GM18517 (cell line): Measurements from ENCODE around the gene YIF1B.
"Not testable (repeated sequence)": the region's sequence is repeated elsewhere in the genome, so short reads cannot be mapped to it uniquely, and the experiment has no call there.

Experiments used
- ATAC-seq: cut with Tn5 transposase; IDR thresholded peaks from one replicate; pipeline ENCODE4 v1.9.1; 2021; ENCODE audit warnings: mild to moderate bottlenecking, moderate library complexity; ENCODE audit not compliant: unreplicated experiment

The YIF1B gene

DNA sequence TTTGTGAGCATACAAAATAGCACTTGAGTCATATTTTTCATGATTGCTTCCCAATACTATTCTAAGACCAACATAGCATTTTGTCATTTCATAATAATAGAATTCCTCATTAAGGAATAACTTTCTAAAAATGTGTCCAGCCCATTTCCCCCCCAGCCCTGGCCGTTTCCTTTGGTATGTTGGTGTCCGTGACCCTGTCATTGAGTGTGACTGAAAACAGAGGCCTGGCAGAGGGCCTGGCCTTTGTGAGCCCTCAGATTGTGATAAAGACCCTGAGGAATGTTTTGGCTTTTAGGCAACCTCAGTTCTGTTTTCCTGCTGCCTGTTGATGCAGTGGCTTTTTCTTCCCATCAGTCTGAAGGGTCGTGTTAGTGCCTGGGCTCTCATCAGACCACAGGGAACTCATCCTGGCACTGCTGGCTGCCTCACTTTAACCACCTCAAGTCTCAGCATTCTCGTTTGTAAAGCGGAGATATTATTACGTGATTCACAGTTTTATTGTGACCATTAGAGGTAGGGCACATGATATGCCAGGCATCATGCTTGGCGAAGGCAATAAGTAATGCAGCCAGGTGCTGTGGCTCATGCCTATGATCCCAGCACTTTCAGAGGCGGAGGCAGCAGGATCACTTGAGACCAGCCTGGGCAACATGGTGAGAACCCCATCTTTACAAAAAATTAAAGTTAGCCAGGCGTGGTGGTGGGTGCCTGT is 37.6 kb downstream of the YIF1B start:
- no peak for ATAC-seq

DNA sequence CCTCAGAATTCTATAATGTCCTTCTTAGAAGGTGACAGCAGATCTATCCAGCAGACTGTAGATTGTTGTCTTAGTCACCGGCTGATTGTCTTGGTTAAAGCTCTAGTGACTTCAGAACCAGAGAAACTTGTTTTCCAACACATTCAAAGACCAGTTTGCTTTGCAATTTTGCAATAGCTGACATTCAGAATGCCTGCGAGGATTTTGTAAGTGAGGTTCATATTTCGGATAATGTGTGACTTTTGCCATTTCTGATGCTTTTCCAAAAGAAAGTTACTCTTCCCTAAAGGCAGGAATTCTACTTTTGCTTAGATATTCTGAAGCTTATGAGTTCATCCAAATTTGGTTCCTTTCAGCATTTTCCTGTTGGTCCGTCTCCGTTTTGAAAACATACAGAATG is 38.2 kb downstream of the YIF1B start:
- ATAC-seq, result no peak

DNA sequence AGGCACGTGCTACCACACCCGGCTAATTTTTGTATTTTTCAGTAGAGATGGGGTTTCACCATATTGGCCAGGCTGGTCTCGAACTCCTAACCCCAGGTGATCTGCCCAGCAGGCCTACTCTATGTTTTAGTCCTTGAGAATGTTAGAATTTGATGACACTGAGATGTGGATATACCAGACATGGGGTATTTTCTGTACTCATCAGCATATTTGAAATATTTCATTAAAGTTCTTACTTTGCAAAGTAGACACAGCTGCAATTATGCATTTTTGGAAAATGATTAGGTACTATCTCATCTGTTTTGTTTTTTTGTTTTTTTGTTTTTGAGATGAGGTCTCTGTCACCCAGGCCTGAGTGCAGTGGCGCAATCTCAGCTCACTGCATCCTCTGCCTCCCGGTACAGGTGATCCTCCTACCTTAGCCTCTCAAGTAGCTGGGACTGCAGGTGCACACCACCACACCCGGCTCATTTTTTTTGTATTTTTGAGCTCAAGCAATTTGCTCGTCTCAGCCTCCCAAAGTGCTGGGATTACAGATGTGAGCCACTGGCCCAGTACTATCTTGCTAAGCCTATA is 38.7 kb downstream of the YIF1B start:
- ATAC-seq, result no peak

DNA sequence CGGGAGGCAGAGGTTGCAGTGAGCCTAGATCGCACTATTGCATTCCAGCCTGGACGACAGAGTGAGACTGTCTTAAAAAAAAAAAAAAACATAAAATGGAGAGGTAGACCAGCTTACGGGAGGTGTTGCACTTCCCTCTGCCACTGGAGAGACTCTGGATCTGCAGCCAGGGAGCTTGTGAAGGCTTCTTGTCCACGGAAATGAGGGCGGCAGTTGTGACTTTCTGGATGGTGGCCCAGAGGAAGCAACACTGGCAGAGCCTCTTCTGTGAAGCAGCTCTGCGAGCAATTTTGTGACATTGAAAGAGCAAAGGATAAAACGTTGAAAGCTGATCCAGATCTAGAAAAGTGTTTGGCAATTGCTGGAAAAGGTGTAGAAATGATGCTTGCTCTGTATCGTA is 41.0 kb downstream of the YIF1B start:
- no peak for ATAC-seq

DNA sequence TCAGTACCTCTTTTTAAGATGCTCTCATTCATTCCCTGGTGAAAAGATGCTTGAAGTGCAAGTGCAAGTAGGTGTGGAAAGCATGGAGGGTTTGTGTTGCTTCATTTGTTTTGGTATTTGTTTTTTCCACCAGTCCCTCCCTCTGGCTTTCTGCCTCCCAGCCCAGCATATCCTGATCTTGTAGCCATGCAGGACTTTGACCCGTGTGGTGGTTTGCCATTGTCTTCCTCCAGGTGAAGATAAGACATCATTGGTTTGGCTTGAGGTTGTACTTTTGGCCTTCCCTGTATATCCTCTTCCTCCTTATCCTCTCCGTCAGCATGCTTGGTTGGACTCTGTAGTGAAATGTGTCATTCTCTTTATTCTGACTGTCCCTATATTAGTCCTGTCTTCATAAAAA is 42.2 kb downstream of the YIF1B start:
- no peak for ATAC-seq

DNA sequence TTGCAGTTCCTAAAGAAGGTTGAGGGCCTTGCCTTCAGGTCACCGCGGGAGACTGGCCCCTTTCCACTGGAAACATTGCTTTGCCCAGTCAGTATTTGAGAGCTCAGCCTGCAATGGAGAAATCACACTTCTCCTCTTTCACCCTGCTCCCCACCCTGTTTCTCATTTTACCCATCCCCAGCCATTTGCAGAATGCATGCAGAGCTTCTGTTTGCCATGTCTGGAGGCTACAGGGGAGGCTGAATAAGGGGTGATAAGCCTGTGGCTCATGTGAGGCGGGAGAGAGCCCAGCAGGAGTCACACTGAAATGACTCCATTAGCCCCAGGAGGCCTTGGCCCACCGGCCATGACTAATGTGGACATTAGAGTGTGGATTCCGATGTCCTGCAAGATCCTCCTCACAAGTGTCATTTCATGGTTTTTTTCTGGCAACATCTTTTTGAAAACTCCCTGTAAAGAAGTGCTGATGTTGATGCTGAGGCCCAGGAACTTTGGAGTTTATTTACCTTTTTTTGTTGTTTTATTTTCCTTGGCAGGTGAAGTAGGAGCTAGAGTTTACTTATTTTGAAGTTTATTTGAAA is 45.1 kb downstream of the YIF1B start:
- ATAC-seq, result no peak

DNA sequence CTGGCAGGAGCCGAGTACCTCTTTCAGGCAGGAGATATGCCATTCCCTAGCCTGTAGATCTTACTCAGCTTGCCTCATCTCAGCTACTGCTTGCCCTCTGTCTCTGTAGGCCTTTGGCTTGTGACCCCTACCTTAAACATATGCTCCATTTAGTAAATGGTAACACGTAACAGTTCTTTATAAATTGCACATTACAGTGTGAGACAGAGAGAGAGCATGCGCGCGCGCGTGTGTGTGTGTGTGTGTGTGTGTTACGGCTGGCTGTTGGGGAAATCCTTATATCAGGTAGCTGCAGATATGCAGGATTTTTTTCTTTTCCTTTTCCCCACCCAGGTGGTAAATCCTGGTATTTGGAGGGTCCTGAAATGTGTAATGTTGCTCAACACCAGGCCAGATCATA is 47.2 kb downstream of the YIF1B start:
- ATAC-seq, result no peak

DNA sequence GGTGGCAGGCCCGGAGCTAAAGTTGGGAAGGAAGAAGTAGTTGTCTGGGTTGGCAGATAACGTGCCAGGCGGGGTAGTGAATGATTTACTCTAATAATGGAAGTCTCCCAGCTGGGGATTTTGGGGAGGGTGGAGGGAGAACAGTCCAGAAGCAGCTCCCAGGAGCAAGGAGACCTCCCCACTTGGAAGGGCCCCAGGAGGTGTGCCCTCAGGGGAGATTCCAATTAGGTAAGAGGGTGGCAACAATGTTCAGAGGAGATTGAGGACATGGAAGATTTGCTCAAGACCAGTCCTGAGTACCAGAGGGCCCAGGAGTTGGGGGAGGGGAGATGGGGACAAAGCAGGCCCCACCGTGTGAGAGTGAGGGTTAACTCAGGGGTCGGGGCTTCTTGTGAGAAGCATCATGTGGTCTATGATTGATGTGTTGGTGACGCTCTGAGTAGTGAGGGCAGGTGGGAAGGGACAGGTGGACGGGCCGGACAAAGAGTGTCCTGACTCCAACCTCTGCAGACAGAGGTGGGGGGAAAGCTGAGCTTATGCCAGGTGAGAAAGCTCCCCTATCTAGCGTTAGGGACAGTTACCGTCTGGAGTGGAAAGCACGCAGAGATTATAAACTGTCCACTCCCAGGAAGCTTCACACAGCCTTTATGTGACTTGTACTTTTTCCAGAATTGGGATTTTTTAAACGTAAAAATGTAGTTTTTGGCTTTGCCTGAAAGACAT is 47.8 kb downstream of the YIF1B start:
- ATAC-seq, result no peak

DNA sequence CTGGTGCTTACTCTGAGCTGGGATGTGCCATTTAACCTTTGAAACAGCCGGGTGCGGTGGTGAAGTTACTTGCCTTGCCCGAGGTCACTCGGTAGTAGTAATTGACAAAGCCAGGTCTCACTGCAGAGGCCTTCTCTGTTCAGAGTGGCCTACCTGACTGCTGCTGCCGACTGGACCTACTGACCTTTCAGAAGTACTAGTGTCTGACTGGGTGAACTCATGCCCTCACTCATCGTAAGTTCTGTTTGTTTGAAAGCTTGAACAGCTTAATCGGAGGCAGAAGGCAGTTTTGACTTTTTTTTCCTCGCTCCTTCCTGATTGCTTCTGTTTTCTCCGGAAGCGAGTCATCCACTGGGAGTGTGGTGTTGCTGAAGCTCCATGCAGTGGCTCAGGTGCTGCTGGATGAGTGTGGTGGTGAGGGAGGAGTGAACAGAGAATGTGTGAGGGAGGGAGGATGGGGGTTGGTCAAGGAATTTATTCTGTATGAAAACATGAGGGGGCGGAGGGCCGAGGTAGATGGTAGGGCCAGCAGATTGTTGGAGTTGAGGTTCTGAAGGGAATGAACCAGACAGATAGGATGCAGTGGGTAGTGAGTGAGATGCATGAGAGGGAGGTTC is 48.7 kb downstream of the YIF1B start:
- ATAC-seq, result no peak

DNA sequence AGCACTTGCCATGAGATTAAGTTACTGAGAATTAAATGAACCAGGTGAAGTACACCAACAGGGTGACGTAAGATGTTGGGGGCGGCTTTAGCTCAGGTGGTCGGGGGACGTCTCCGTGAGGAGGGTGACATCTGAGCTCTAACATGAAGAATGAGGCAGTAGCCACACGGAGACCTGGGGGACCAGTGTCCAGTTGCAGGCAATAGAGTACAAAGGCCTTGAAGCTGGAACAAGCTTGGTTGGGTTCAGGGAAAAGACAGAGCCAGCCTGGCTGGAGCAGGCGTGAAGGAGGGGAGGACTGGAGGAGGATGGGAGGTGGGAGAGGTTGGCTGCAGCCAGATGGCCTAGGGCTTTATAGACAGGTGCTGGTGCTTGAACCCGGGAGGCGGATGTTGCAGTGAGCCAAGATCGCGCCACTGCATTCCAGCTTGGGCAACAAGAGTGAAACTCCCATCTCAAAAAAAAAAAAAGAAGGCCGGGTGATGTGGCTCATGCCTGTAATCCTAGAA is 49.8 kb downstream of the YIF1B start:
- ATAC-seq, result no peak

DNA sequence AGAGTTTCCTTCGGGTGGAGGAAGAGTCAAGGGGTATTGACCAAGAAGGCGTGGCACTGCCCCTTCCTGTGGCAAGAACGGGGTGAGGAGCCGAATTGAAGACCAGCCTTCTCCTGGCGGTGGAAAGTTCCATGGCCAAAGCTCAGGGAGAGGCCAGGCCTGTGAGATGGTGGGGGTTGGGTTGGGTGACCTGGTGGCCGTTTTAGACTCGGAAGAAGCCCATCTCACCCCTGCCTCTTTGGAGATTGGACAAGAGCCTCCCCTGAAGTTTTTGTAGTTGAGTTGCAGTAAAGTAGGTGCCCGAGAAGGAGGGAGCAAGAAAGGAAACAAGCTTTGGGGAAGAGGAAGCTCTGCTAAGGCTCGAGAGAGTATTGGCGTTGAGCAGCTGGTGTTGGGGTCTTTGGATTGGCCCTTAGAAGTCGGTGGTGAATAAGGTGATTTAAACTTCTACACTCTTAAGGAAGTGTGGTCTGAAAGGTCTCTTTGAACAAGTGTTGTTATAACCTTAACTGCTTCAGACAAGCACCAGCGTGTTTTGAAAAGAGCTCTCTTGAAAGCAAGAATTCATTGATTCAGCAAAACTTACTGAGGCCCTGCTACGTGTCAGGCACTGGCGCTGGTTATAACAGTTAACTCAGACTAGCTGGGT is 50.4 kb downstream of the YIF1B start:
- no peak for ATAC-seq

DNA sequence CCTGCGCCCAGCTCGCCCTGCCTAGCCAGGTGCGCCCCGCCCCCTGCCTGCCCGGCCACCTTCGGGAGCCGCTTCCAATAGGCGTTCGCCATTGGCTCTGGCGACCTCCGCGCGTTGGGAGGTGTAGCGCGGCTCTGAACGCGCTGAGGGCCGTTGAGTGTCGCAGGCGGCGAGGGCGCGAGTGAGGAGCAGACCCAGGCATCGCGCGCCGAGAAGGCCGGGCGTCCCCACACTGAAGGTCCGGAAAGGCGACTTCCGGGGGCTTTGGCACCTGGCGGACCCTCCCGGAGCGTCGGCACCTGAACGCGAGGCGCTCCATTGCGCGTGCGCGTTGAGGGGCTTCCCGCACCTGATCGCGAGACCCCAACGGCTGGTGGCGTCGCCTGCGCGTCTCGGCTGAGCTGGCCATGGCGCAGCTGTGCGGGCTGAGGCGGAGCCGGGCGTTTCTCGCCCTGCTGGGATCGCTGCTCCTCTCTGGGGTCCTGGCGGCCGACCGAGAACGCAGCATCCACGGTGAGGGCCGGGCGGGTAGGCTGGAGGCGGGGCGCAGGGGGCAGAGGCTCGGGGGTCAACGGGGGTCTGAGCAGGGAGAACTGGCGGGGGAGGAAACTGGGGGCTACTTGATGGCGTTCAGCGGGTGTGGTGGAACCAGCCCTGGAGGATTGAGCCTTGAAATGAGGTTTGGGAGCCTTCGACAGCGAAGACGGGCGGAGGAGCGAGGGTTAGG is 51.1 kb downstream of the YIF1B start, which contains the start of gene SPINT2:
TSS of gene SPINT2 (plus strand) at position 88 of the 727 bp plus-strand sequence. CDS start at position 408, 320 bp downstream.
- ATAC-seq, result no peak

DNA sequence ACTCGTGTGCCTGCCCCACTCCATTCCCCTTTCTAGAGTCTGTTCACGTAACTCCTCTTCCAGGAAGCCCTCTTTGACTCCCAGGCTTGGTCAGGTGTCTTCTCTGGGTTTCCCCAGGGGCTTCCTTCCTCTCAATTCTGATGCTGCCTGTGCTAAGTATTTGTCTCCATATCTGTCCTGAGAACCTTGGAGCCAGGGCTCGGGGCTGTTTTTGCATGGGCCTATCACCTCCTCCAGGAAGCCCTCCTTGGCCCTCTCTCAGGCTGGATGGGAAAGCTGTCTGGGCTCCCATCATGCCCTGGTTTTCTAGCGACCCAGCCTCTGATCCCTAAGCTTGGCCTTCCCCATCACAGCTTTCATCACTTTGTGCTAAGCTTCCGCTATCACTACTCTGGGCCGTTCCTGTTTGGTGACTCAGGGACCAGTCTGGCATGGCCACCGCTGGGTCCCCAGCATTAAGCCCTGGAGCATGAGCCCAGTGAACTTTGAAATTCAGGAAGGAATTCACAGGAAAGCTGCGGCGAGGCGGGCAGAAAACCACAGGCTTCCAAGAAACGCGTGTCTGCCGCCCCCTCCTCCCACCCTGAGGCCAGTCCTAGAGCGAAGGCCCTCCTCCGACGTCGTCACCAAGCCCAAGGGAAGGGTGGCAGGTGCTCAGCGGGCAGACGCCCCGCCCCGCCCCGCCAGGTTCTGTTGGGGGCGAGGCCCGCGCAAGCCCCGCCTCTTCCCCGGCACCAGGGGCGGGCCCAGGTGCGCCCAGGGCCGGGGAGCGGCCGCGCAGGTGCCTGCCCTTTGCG is 51.9 kb downstream of the YIF1B start:
- ATAC-seq, result no peak

DNA sequence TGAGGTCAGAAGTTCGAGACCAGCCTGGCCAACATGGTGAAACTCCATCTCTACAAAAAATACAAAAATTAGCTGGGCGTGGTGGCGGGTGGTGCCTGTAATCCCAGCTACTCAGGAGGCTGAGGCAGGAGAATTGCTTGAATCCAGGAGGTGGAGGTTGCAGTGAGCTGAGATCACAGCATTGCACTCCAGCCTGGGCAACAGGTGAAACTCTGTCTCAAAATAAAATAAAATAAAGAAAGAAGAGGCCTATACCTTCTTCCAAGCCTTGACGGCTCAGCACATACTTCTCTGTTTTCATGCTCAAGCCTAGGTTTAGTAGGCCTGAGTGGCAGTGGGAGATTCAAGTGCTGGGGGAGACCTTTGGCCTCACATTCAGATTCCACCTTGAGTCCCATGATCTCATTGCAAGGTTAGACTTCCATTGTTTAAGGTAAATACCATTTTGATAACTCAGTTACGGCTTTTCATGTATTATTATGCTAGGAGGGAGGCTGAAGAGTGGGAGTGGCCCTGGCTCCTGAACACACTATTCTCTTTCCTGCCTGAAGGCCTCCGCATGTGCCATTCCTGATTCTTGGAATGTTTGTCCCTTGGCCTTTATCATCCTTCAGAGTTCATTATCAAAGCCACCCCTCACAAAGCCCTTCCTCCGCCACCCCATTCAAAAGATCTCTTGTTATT is 53.0 kb downstream of the YIF1B start:
- no peak for ATAC-seq

DNA sequence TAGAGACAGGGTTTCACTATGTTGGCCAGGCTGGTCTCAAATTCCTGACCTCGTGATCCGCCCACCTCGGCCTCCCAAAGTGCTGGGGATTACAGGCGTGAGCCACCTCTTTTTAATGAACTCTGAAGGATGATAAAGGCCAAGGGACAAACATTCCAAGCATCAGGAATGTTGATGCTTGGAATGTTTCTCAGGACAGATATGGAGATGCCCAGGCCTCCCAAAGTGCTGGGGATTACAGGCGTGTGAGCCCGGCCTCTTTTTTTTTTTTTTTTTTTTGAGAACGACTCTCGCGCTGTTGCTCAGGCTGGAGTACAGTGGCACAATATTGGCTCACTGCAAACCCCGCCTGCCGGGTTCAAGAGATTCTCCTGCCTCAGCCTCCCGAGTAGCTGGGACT is 53.8 kb downstream of the YIF1B start:
- not testable (repeated sequence) for ATAC-seq

DNA sequence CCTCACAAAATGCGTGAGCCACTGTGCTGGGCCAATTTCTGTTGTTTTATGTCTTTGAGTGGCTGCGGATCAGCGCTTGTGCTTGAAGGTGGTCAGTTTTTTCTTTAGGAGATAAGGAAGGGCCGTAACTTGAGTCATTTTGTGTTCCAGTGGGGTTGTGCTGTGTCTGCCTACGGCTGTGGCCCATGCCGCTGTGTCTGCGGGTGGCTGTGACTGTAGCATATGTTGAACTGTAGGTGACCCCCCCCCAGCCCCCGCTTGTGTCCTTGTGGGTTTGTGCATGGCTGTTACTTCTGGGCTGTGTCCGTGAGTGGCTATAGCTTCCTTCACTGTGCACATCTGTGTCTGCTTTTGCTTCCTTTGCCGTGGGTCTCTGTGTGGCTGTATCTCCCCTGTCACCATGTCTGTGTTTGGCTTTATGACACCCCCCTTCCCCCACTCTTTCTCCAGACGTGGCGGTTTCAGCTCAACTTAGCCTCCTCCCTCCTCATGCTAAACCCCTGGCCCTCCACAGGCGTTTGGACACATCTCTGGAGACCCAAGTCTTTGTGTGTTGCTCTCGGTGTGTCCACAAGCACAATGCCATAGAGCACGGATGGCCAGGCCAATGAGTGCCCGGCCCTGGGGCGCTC is 60.2 kb downstream of the YIF1B start:
- ATAC-seq, result no peak

DNA sequence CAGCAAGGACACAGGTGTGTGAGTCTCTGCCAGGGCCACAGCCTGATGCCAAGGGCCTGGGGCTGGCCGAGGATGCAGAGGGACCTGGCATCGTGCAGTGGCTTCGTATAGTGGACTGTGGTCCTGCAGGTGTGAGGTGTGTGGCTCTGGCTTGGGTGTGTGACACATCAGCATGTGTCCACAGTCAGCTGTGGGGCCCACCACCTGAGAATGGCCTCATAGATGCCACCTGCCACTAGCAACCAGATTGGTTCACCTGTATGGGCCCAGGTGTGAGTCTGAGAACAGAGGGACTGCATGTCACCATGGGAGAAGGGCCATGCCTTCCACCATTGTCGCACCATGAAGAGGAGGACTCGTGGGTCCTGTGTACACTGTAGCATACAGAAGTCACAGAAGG is 62.0 kb downstream of the YIF1B start:
- no peak for ATAC-seq
